ENCODE data around the gene SYT1. TPM values are rescaled to one million over a fixed set of nuclear protein-coding genes. Genes with fewer than 3 reads are reported as not detected.

Gene SYT1
- total RNA-seq, 6 experiments from 2014 or later = 3.5 to 10.5 (median 9.1) TPM

- Mint-ChIP-seq H3K27me3 (ENCODE audit: insufficient read depth) (no peaks in the 10 kb centered on the region), H3K4me3 (no peak overlapping the region), H3K9me3 (no peaks in the 10 kb centered on the region), H3K27ac (no peak overlapping the region), H3K4me1 (ENCODE audit: low read depth) (peaks cover 36% of the 10 kb centered on the region), H3K36me3 (ENCODE audit: low read depth) (no peaks in the 10 kb centered on the region)
- TF ChIP-seq CTCF (IDR thresholded peaks at IDR 0.05) = no peak
- no peak for DNase-seq
Observed at GRCh38 chr12:78966926-78967325, 102.4 kb downstream of the SYT1 start.

GRCh38 chr12:78968226-78968625, 103.7 kb downstream of the SYT1 start:
- H3K4me1 Mint-ChIP-seq (ENCODE audit: low read depth) = peaks cover 32% of the 10 kb centered on the region
- no peak for DNase-seq
- no peaks in the 10 kb centered on the region for H3K9me3 Mint-ChIP-seq
- H3K36me3 Mint-ChIP-seq (ENCODE audit: low read depth) = no peaks in the 10 kb centered on the region
- TF ChIP-seq CTCF (IDR thresholded peaks at IDR 0.05) = no peak
- no peaks in the 10 kb centered on the region for H3K27me3 Mint-ChIP-seq (ENCODE audit: insufficient read depth)
- no peak overlapping the region for H3K27ac Mint-ChIP-seq
- no peak overlapping the region for H3K4me3 Mint-ChIP-seq

- no peak for TF ChIP-seq CTCF (IDR thresholded peaks at IDR 0.05)
- Mint-ChIP-seq H3K9me3 (no peaks in the 10 kb centered on the region), H3K4me1 (ENCODE audit: low read depth) (peaks cover 15% of the 10 kb centered on the region), H3K36me3 (ENCODE audit: low read depth) (no peaks in the 10 kb centered on the region; the same call in 1 of the 2 replicates), H3K4me3 (no peak overlapping the region), H3K27me3 (ENCODE audit: insufficient read depth) (peaks cover 2% of the 10 kb centered on the region; the same call in 1 of the 2 replicates), H3K27ac (peak overlapping the region; percentile 8; the same call in 1 of the 2 replicates)
- no peak for DNase-seq
Observed at GRCh38 chr12:78970041-78970440, 105.5 kb downstream of the SYT1 start.

- Mint-ChIP-seq H3K9me3 (no peaks in the 10 kb centered on the region), H3K27ac (no peak overlapping the region), H3K4me1 (ENCODE audit: low read depth) (peaks cover 8% of the 10 kb centered on the region), H3K27me3 (ENCODE audit: insufficient read depth) (peaks cover 2% of the 10 kb centered on the region; the same call in 1 of the 2 replicates), H3K36me3 (ENCODE audit: low read depth) (no peaks in the 10 kb centered on the region; the same call in 1 of the 2 replicates), H3K4me3 (no peak overlapping the region)
- no peak for TF ChIP-seq CTCF (IDR thresholded peaks at IDR 0.05)
- DNase-seq = no peak
Observed at GRCh38 chr12:78977304-78977867, 112.8 kb downstream of the SYT1 start.

- DNase-seq = no peak
- Mint-ChIP-seq H3K4me3 (no peak overlapping the region), H3K9me3 (no peaks in the 10 kb centered on the region), H3K27ac (no peak overlapping the region), H3K27me3 (ENCODE audit: insufficient read depth) (no peaks in the 10 kb centered on the region), H3K4me1 (ENCODE audit: low read depth) (no peaks in the 10 kb centered on the region), H3K36me3 (ENCODE audit: low read depth) (no peaks in the 10 kb centered on the region)
- TF ChIP-seq CTCF (IDR thresholded peaks at IDR 0.05) = no peak
Observed at GRCh38 chr12:78994168-78994791, 129.7 kb downstream of the SYT1 start.
